CD1c-positive myeloid dendritic cell (primary cell): ENCODE data around the gene BET1.
A peak's percentile ranks its signal among the peaks of the same experiment; 100 is the strongest.
"Not testable (repeated sequence)": the region's sequence is repeated elsewhere in the genome, so short reads cannot be mapped to it uniquely, and the experiment has no call there.

ENCODE experiments used
- DNase-seq: peaks from one replicate; pipeline ENCODE4 v3.0.0-alpha.2; 2016; ENCODE audit errors: extremely low spot score

Gene BET1, protein sequence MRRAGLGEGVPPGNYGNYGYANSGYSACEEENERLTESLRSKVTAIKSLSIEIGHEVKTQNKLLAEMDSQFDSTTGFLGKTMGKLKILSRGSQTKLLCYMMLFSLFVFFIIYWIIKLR

DNA sequence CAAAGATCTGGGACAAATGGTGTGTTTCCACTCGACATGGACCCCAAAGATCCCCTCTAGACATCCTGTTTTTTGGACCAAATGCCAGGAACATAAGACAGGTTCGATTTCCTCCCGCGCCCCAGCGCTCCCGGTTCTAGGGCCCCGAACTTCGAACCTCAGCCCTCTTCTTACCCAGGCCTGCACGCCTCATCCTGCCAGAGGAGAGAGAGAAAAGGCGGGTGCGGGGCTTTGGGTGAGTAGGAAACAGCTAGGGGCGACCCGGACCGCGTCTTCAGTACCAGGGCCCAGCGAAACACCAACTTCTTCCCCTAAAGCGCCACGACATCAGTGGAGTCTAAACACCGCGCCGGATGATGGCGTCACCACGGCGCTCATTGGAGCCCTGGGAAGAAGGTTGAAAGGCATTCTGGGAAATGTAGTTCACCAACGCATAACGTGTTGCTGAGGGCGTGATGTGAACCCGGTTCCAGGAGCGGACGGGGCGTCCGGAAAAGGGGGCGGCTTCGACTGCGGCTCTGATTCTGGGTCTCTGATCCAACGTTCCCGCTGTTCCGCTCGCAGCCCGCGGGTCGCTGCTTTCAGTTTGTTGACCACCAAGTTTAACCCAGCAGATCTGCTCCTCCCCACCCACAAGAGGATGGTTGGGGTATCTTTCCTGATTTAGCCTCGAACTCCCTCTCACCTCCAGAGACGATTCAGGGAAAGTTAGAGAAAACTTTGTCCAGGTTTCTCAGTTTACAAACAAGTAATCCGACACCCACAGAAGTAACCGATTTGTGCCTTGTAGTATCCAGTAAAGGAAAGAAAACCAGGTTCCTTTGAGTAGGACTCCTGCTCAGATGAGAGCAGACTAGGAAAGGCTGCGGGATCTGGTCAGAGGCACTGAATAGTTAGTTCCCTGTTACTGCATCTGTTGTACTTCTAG is at the start of gene BET1:
Gene BET1, minus strand, starts transcription at position 332 of the 928 bp plus-strand sequence. Its CDS starts 139 bp downstream, at position 193.
- peak; percentile 99 for DNase-seq

DNA sequence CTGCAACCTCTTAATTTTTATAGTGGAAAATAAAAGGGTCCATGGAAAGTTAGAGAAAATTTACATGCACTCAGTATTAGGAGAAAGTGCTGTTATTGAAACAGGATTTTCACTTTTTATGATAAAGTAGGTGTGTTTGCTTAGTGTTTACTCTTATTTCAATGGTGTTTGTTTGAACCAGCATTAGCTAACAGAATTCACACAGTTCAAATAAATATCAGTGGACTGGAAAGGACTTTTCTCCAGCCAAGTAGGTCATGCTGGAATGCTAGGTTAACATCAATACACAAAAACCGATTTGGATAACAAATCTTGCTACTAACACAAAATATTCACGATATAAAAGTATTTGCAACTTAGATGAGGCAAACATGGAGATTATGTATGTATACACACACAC is 49.4 kb upstream of the BET1 start:
- no peak for DNase-seq

DNA sequence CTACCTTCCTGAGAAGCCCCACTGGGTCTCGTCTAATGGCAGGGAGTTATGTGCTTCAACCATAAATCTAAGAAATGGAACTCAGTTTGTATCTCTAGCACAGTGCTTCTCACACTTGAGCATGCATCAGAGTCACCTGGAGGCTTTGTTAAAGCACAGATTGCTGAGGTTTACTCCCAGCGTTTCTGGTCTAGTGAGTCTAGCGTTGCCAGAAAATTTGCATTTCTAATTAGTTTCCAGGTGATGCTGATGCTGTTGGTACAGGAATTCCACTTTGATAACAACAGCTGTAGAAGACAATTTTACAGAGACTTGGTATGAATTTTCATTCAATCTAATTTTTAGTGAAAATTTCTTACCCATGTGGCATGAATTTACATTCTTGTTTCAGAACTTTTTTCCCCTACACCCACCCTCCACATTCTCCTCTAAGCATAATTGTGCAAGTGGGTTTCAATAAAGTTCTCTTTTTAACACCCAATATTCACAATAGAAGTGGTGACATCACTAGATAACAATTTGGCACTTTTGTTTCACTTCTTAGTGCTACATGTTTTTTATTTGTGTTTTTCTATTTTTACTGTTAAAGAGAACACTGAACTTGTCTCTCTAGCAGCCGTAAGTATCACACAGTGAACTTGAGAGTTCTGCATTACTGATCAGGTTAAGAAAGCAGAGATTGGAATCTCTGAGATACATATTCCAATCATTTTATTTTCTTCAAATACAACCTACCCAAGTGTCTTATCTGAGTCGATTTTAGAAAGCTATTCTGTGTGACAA is 48.4 kb upstream of the BET1 start:
- no peak for DNase-seq

DNA sequence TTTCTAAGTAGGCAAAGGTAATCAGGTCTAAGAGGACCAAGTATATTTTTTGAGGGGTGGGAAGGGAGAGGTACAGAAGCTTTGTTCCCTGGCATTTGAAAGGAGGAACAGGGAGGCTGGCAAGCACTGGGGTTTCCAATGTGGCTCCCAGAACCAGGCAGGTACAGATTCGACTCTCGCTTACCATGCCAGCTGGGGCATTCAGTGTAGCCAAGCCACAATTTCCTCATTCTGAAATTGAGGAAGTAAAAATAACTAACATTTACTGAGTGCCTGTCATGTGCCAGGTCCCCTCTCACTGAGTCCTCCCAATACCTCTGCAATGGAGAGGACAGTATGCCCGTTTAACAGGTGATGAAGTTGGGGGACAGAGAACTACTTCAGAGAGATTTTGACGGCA is 45.9 kb upstream of the BET1 start:
- DNase-seq = peak; percentile 69

DNA sequence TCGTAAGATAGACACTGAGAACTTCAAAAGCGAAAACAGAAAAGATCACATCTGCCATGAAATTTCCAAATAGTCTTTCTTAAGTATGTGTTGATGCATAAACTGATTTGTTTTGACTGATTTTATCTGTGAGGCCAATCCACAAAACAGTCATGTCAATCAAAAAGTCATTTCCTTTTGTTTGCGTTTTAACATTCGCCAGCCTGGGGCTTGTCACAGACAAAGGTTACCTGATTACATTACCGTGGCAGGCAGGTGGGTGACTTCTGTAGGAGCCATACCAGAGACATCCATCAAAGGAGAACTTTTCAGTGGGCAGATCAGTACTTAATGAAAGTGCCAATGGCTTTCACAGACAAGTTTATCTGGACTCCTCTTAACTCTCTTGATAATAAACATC is 45.5 kb upstream of the BET1 start:
- no peak for DNase-seq

DNA sequence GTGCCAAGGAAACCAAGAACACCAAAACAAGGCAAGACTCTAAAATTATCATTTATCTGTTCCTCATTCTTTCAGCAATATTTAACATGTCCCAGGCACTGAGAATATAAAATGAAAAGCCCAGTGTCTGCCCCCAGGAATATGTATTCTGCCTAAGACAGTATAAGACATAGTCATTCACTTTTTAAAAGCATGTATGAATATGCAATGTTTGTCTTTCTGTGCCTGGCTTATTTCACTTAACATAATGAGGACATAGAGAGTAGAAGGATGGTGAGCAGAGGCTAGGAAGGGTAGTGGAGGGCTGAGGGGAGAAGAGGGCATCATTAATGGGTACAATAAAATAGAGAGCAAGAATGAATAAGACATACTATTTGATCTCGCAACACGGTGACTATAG is 44.6 kb upstream of the BET1 start:
- no peak for DNase-seq

DNA sequence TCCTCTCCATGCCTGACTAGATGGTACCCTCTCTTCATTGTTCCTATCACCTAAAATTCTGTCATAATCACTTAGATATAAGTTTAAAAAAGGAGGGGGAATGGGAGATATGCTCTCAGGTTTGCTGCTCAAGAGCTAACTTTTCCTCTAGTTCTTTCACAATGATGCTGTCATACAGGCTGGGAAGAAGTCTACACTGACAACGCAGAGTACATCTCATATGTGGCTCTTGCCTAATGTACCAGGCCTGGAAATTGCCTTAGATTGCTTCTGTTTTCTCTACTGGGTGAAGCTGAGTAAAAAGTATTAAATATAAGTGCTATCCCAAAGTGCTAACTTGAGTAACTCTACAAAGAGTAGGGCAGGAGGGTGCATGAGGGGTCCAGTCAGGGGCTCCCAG is 43.8 kb upstream of the BET1 start:
- DNase-seq = no peak

DNA sequence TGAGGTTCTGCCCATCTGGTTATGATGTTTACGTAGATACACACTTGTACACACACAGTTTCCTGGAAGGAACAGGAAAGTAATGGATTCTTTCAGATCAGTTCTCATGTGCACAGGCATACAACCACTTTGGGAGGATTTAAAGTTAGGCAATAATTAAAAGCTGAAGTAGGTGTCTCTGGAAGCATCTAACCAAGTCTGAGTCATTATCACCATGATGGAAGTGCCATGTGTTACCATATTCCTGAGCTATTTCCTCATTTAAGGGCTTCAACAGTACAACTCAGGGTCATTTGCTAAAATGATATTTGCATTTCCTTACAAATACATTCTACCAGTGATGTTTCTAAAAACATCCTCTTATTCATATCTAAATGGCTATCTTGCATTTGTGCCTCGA is 41.4 kb upstream of the BET1 start:
- DNase-seq = peak; percentile 26

DNA sequence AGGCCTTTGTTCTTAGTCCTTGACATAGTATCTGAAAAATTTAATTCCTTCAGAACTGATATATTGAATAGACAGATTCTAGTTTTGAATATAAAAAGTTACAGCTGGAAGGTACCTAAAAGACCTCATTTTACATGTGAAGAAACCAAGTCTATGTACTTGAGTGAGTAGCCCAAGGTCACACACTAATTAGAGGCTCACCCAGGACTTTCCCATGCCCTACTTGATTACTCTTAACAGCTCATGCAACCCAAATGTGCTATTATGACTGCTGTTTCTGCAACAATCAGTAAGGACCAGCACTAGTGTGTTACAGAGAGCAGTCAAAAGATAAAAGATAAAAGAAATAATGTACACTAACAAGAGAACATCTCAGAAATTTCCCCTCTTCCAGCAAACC is 40.7 kb upstream of the BET1 start:
- DNase-seq = no peak

DNA sequence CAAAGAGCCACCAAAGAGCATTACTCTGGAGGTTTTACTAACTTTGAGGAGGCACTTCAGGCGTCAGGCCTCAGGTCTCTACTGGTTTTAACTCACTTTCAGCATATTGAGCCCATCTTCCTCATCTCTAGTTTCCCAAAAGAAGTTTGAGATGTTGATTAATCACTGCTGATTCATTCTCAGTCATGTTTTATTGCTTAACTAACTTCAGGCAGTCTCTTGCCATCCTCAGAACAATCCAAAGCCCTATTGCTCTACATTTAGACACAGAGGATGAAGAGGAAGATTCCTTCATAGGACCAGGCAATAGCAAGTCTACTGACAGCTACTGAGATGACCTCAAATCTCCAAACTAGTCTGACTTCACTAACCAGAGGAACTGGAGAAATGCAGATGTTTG is 39.1 kb upstream of the BET1 start:
- peak; percentile 43 for DNase-seq

DNA sequence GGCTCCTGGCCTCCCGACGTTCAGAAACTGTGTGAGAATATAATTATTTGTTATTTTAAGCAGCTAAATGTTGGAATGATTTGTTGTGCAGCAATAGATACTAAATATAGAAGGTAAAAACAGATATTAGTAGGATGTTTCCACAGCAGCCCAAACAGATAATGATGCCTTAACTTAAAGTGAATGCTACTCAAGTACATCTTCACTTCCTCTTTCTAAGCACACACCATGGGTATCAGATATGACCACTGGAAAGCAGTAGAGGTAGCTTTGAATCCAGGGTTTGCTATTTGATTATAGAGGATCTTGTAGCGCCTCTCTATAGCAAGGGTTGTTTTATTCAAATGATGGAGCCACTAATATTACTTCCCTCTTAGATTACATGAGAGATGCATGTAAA is 38.2 kb upstream of the BET1 start:
- no peak for DNase-seq

DNA sequence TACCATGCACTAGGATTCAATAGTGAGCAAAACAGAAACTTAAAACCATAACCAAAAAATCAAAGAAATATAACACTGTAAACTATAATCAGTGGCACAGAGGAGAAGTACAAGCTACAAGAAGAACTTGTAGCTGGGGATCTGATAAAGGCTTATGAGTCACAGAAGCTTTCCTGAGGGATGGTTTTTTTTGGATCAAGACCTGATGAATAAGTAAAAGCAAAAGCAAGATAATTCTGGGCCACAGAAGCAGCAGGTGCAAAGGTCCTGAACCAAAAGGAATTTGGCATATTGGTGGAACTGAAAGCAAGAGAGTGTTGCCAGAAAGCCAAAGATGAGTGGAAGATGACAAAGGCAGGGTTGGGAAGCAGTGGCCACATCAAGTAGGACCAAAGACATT is 37.4 kb upstream of the BET1 start:
- no peak for DNase-seq

DNA sequence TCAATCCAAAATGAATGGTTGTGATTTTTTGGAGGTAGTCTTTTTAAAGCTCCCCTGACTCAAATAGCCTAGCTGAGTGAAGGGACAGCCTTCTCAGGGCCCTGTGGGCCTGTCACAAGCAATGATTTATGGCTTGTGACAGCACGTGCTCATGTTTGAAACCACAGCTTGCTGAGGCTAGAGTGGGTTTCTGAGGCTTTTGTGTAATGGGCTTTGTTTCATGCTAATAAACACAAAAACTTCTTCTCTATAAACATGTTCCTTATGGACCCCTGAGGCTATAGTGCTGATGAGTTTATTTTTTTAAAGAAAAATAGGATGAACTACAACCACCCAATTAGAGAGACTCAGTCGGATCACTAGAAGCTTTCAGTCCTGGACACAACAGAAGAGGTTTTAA is 36.1 kb upstream of the BET1 start:
- DNase-seq = no peak

DNA sequence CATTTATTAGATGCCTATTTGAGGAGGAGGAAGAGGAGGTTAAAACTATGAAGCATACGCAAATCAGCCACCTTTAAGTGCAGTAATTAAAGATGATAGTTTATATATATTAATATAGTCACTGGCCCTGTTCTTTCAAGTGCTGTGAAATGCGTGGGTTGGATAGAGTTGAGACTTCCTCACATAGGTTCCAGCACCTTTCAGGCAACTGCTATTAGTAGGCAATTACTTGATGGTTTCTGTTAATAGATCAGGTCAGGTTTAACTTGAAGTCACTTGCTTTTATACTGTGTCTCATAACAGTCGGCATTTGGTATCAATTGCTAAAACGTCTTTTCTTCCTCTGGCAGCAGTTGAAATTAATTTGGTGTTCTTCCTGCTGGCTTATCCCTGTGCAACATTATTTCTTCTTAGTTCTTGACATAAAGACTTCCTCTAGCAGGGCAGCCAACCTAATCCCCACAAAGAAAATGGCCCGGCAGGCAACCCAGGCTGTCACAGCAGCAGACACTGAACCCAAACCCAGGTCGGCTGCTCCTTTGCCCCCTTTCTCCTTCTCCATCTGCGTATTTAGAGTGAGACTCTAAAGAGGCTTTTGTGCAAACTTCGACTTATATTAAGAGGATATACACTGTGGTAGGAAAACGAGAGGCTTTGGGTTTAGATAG is 35.3 kb upstream of the BET1 start:
- peak; percentile 9 for DNase-seq

DNA sequence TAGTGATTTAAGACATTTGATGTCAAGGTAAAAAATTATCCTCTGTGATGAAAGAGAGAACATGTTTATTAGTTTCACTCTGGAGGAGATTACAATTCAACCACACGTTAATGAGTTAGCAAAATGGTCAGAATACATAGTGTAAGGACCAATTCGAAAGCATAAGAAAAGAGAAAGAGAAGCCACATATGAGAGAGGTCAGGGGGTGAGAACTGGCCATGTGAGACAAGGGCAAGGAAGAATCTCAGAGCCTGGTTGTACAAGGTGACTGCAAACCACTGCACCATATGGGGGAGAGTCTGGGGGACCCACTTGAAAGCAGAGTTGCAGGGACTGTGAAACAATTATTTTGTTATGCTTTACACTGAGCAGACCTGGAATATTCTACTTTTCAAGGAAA is 27.7 kb upstream of the BET1 start:
- DNase-seq = no peak

DNA sequence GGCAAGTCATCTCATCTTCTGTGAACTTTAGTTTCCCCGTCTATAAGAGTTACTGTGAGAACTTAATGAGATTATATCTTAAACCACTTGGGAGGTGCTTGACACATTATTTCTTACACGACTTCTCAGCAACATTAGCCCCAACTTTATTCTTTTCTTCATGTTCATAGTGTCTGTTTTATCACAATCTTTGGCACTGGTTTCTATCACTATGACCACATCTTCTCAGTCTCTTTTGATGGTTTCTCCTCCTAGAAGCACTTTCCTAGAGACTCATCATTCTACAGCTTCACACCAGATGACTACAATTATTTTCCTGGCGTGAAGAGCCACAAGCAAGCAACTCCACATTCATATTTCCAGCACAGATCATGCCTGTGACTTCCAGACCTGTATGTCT is 26.5 kb upstream of the BET1 start:
- DNase-seq = no peak

DNA sequence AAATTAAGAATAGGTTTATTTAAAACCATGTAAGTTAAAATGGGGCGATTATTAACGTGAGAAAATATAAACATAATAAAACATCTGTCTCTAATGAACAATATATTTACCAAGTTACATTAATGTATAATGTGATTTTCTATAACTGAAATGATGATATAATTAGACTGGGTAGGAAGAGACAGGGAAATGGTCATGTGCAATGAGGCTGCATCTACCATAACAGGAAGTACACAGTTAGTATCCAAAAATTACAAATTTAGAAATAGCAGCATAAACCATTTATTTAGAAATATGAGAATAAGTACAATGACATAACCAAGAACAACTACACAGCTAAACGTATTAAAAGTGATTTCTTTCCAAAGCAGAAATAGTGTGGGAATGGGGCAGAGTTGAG is 25.8 kb upstream of the BET1 start:
- DNase-seq = no peak

DNA sequence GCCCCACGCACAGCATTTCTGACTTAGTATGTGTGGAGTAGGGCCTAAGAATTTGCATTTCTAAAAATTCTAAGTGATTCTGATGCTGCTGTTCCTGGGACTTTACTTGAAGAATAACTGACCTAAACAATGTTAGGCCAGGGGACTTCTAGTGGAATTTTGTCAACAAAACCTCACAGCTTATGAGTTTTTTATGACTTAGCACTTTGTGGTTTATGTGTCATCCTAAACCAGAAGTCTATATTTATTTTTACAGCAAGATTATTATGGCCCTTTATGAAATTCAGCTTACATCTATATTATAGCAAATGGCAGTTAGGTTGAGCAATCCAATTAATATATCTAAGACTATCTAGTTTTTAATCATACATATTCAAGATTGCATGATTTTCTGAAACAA is 24.6 kb upstream of the BET1 start:
- DNase-seq = no peak

DNA sequence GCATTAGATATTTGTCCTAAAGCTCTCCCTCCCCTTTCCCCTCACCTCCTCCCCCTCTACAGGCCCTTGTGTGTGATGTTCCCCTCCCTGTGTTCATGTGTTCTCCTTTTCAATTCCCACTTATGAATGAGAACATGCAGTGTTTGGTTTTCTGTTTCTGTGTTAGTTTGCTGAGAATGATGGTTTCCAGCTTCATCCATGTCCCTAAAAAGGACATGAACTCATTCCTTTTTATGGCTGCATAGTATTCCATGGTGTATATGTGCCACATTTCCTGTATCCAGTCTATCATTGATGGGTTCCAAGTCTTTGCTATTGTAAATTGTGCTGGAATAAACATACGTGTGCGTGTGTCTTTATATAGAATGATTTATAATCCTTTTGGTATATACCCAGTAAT is 22.5 kb upstream of the BET1 start:
- DNase-seq = not testable (repeated sequence)

DNA sequence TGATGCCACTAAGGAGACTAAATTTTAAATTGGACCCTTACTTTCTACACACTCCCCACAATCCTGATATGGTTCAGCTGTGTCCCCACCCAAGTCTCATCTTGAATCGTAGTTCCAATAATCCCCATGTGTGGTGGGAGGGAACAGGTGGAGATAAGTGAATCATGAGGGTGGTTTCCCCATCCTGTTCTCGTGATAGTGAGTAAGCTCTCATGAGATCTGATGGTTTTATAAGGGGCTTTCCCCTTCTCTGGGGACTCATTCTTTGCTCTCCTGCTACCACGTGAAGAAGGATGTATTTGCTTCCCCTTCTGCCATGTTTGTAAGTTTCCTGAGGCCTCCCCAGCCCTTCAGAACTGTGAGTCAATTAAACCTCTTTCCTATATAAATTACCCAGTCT is 18.4 kb upstream of the BET1 start:
- peak; percentile 8 for DNase-seq

DNA sequence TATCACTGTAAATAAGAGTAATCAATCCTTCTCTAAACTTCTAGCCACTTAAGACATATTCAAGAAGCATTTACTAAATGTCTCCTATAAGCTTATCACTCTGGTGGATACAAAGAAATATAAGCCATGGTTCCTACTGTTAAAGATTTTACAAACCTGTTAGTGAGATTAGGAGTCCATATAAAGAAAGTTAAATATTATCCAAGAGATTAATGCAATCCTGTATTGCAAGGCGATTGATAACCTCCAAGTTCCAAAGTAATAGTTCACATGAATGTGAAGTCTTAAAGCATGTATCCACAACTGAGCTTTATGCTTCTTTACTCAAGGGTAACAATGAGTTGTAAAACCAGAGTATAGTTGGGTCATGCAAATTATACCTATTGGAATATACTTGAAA is 12.6 kb upstream of the BET1 start:
- DNase-seq = no peak

DNA sequence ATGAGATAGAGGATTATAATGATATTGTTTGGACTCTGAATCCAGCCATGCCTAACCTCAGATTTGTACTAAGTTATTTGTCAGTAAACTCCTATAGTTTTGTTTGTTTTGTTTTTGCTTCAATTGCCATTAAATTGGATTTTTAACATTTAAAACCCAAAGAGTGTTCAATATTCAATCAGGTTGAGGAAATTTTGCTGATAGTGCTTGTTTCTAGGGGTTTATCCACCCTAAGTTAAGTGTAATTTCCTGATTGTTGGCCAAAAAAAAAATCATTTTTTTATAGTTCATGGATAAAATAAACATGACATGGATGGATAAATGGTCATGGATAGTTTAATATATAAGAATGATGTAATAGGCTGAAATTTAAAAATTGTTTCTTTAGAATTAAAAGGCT is 11.4 kb upstream of the BET1 start:
- no peak for DNase-seq
